ENCODE measurements around the gene CYBA. TPM values are rescaled to one million over a fixed set of nuclear protein-coding genes. Genes with fewer than 3 reads are reported as not detected.

Gene CYBA
- total and polyA plus RNA-seq, 2 donors (not counting 1 experiment from before 2014, with no cell fraction given): 701 to 1,336 TPM

DNA sequence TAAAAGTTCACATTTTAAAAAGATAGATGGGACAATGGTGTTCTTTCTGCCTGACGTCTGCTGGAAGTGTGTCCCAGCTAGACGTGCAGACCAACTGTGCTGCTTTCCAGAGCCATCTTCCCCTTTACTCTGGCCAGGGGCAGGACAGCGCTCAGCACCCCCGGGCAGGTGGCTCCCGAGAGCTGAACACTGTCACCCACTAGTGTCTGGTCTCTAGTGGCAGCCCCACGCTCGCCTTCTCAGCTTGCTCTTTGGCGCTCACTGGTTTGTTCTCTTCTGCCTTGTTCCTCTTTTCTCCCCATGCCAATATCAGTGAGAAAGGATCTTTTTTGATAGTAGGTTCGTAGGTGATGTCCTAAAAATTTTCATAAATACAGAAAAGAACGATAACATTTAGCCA lies 54.9 kb downstream of the CYBA start:
- peaks cover 13% of the 10 kb centered on the region for H3K4me1 Mint-ChIP-seq
- H3K27ac ChIP-seq (ENCODE audit: low read length in 2 of 2): no peak overlapping the region
- intact Hi-C loops (cut with micrococcal nuclease): no loop called here
- H2AFZ ChIP-seq (ENCODE audit: insufficient read depth, low read depth, low read length, poor library complexity, severe bottlenecking): no peak overlapping the region
- no peak overlapping the region for H3K9ac ChIP-seq (ENCODE audit: low read length)
- TF ChIP-seq EZH2 (IDR thresholded peaks at IDR 0.05; ENCODE audit: borderline replicate concordance, insufficient read depth, low read depth, low read length, poor library complexity, severe bottlenecking): no peak
- TF ChIP-seq, protein P1, sequence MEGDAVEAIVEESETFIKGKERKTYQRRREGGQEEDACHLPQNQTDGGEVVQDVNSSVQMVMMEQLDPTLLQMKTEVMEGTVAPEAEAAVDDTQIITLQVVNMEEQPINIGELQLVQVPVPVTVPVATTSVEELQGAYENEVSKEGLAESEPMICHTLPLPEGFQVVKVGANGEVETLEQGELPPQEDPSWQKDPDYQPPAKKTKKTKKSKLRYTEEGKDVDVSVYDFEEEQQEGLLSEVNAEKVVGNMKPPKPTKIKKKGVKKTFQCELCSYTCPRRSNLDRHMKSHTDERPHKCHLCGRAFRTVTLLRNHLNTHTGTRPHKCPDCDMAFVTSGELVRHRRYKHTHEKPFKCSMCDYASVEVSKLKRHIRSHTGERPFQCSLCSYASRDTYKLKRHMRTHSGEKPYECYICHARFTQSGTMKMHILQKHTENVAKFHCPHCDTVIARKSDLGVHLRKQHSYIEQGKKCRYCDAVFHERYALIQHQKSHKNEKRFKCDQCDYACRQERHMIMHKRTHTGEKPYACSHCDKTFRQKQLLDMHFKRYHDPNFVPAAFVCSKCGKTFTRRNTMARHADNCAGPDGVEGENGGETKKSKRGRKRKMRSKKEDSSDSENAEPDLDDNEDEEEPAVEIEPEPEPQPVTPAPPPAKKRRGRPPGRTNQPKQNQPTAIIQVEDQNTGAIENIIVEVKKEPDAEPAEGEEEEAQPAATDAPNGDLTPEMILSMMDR (IDR thresholded peaks at IDR 0.05): no peak
- no peak overlapping the region for H3K4me2 ChIP-seq (replicated peaks; ENCODE audit: low read depth, low read length, poor library complexity, severe bottlenecking)
- no peaks in the 10 kb centered on the region for H3K27me3 ChIP-seq (replicated peaks in 1 of 4; ENCODE audit: control extremely low read depth in 1 of 4, control insufficient read depth in 3 of 4, insufficient read depth in 4 of 4, low read length in 3 of 4)
- peaks cover 2 to 9% of the 10 kb centered on the region in 2 donors for H3K4me1 ChIP-seq (ENCODE audit: control insufficient read depth in 2 of 2, insufficient read depth in 2 of 2, low read length in 2 of 2)
- H4K20me1 ChIP-seq (ENCODE audit: control insufficient read depth, insufficient read depth, low read length, poor library complexity, severe bottlenecking): peaks cover 72% of the 10 kb centered on the region
- H3K27me3 Mint-ChIP-seq: no peaks in the 10 kb centered on the region
- CTCF ChIA-PET: no interaction called here
- ATAC-seq (ENCODE audit: low read depth): no peak
- H3K4me3 Mint-ChIP-seq: no peak overlapping the region
- H3K9me3 ChIP-seq (ENCODE audit: control extremely low read depth in 1 of 3, control insufficient read depth in 2 of 3, insufficient read depth in 1 of 3, low read length in 2 of 3): no peaks in the 10 kb centered on the region
- DNase-seq: no peak
- WGBS (ENCODE audit: insufficient coverage): 98% methylated on average over 5 of the region's 10 CpGs
- no peak overlapping the region for H3K4me3 ChIP-seq (ENCODE audit: control extremely low read depth in 1 of 5, extremely low read depth in 1 of 5, insufficient read depth in 1 of 5, low read depth in 2 of 5, low read length in 4 of 5)
- H3K9me3 Mint-ChIP-seq (ENCODE audit: insufficient read depth): no peaks in the 10 kb centered on the region
- peaks cover 89% of the 10 kb centered on the region for H3K79me2 ChIP-seq (ENCODE audit: control insufficient read depth, insufficient read depth, low read length)
- H3K36me3 ChIP-seq (replicated peaks in 1 of 2; ENCODE audit: control extremely low read depth in 1 of 2, control insufficient read depth in 1 of 2, extremely low read depth in 1 of 2, insufficient read depth in 2 of 2, low read length in 1 of 2): peaks cover 3 to 41% of the 10 kb centered on the region in 2 experiments
- H3K27ac Mint-ChIP-seq: no peak overlapping the region
- POLR2A ChIA-PET: no interaction called here

DNA sequence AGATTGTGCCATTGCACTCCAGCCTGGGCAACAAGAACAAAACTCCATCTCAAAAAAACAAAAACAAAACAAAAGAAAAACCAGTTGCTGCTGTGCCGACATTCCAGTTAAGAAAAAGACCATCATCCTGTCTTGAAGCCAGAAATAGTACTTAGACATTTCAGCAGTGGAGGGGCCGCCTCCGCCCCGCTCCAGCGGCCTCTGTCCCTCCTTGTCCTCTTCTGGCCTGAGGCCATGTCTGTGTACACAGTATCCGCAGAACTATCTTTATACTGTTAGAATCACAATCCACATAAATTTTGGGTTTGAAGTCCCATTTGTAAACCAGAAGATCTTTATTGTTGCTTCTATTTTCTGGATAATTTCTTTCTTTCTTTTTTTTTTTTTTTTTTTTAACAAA lies 55.8 kb downstream of the CYBA start:
- peaks cover 64% of the 10 kb centered on the region for H4K20me1 ChIP-seq (ENCODE audit: control insufficient read depth, insufficient read depth, low read length, poor library complexity, severe bottlenecking)
- Mint-ChIP-seq H3K27me3 (no peaks in the 10 kb centered on the region), H3K4me3 (no peak overlapping the region), H3K27ac (no peak overlapping the region), H3K4me1 (peaks cover 13% of the 10 kb centered on the region), H3K9me3 (ENCODE audit: insufficient read depth) (no peaks in the 10 kb centered on the region)
- 100% methylated on average over 2 of the region's 6 CpGs for WGBS (ENCODE audit: insufficient coverage)
- H3K36me3 ChIP-seq (replicated peaks in 1 of 2; ENCODE audit: control extremely low read depth in 1 of 2, control insufficient read depth in 1 of 2, extremely low read depth in 1 of 2, insufficient read depth in 2 of 2, low read length in 1 of 2): peaks cover 4 to 37% of the 10 kb centered on the region in 2 experiments
- POLR2A ChIA-PET: interaction anchor here (0.7 kb wide), 1 partner anchor 269 kb away, joined by 3 read pairs; no protein-coding TSS in a partner anchor
- CTCF ChIA-PET: interaction anchor here (0.6 kb wide), 1 partner anchor 142 kb away, joined by 3 read pairs; no protein-coding TSS in a partner anchor
- H3K27me3 ChIP-seq (replicated peaks in 1 of 4; ENCODE audit: control extremely low read depth in 1 of 4, control insufficient read depth in 3 of 4, insufficient read depth in 4 of 4, low read length in 3 of 4): no peaks in the 10 kb centered on the region
- H3K79me2 ChIP-seq (ENCODE audit: control insufficient read depth, insufficient read depth, low read length): peaks cover 87% of the 10 kb centered on the region
- no peak overlapping the region for H2AFZ ChIP-seq (ENCODE audit: insufficient read depth, low read depth, low read length, poor library complexity, severe bottlenecking)
- no peak for DNase-seq
- TF ChIP-seq, protein P1 (IDR thresholded peaks at IDR 0.05): no peak
- TF ChIP-seq EZH2 (IDR thresholded peaks at IDR 0.05; ENCODE audit: borderline replicate concordance, insufficient read depth, low read depth, low read length, poor library complexity, severe bottlenecking): no peak
- no peak overlapping the region for H3K4me3 ChIP-seq (ENCODE audit: control extremely low read depth in 1 of 5, extremely low read depth in 1 of 5, insufficient read depth in 1 of 5, low read depth in 2 of 5, low read length in 4 of 5)
- H3K27ac ChIP-seq (ENCODE audit: low read length in 2 of 2): no peak overlapping the region
- H3K9me3 ChIP-seq (ENCODE audit: control extremely low read depth in 1 of 3, control insufficient read depth in 2 of 3, insufficient read depth in 1 of 3, low read length in 2 of 3): no peaks in the 10 kb centered on the region
- H3K9ac ChIP-seq (ENCODE audit: low read length): no peak overlapping the region
- no peak overlapping the region for H3K4me2 ChIP-seq (replicated peaks; ENCODE audit: low read depth, low read length, poor library complexity, severe bottlenecking)
- intact Hi-C loops (cut with micrococcal nuclease): no loop called here
- no peak for ATAC-seq (ENCODE audit: low read depth)
- peaks cover 2 to 9% of the 10 kb centered on the region in 2 donors for H3K4me1 ChIP-seq (ENCODE audit: control insufficient read depth in 2 of 2, insufficient read depth in 2 of 2, low read length in 2 of 2)
